ENCODE data around the gene PBRM1.

The PBRM1 gene

GRCh38 chr3:52684184-52684583 lies 1.5 kb downstream of the PBRM1 start:
- POLR2A ChIA-PET (ENCODE audit: low non-redundant PET), result no interaction called here
- TF ChIP-seq CTCF (conservative IDR thresholded peaks at IDR 0.05; ENCODE audit: low read depth), result no peak
- CTCF ChIA-PET, result no interaction called here
- no peak overlapping the region for H3K27ac ChIP-seq
- no peak for DNase-seq (ENCODE audit: low spot score)

GRCh38 chr3:52683611-52684010 lies 2.1 kb downstream of the PBRM1 start:
- CTCF ChIA-PET, result no interaction called here
- no peak for TF ChIP-seq CTCF (conservative IDR thresholded peaks at IDR 0.05; ENCODE audit: low read depth)
- peak overlapping the region; percentile 40 for H3K27ac ChIP-seq
- DNase-seq (ENCODE audit: low spot score), result no peak
- POLR2A ChIA-PET (ENCODE audit: low non-redundant PET), result no interaction called here

GRCh38 chr3:52682016-52682415 lies 3.7 kb downstream of the PBRM1 start:
- no peak for DNase-seq (ENCODE audit: low spot score)
- H3K27ac ChIP-seq, result no peak overlapping the region
- CTCF ChIA-PET, result no interaction called here
- no peak; the same call in 1 of the 2 replicates for TF ChIP-seq CTCF (conservative IDR thresholded peaks at IDR 0.05; ENCODE audit: low read depth)
- POLR2A ChIA-PET (ENCODE audit: low non-redundant PET), result no interaction called here

GRCh38 chr3:52681596-52681995 lies 4.1 kb downstream of the PBRM1 start:
- ChIA-PET CTCF (no interaction called here), POLR2A (ENCODE audit: low non-redundant PET) (no interaction called here)
- no peak for TF ChIP-seq CTCF (conservative IDR thresholded peaks at IDR 0.05; ENCODE audit: low read depth)
- no peak for DNase-seq (ENCODE audit: low spot score)
- no peak overlapping the region for H3K27ac ChIP-seq

- ChIA-PET POLR2A (ENCODE audit: low non-redundant PET) (no interaction called here), CTCF (no interaction called here)
- no peak overlapping the region for H3K27ac ChIP-seq
- DNase-seq (ENCODE audit: low spot score), result no peak
- TF ChIP-seq CTCF (conservative IDR thresholded peaks at IDR 0.05; ENCODE audit: low read depth), result no peak
These were observed 5.9 kb downstream of the PBRM1 start for GRCh38 chr3:52679811-52680210.

- no peak for DNase-seq (ENCODE audit: low spot score)
- ChIA-PET POLR2A (ENCODE audit: low non-redundant PET) (no interaction called here), CTCF (no interaction called here)
- TF ChIP-seq CTCF (conservative IDR thresholded peaks at IDR 0.05; ENCODE audit: low read depth), result no peak
- H3K27ac ChIP-seq, result no peak overlapping the region
These were observed 6.5 kb downstream of the PBRM1 start for GRCh38 chr3:52679199-52679538.
